Gastrocnemius medialis (tissue), 4 donors: Measurements from ENCODE around the gene CHRM1.

Experiments used
- POLR2A ChIP-seq, 2 donors: fragments of 450-650 bp; IDR thresholded peaks; one replicate each; pipeline ENCODE4 v1.6.1; 2017; ENCODE audit warnings: antibody characterized with exemption in 2 of 2, mild to moderate bottlenecking in 2 of 2, moderate library complexity in 2 of 2
- TF ChIP-seq, protein P1 (sequence below), 5 experiments: fragments of 450-650 bp in 3 of 5; fragments of 200-600 bp in 2 of 5; sonication (generic) in 2 of 5; IDR thresholded peaks in 4 of 5; conservative IDR thresholded peaks in 1 of 5; 1 replicate in 4 of 5; 2 replicates in 1 of 5; pipeline ENCODE4 v1.5.1; 2016 to 2019; ENCODE audit warnings: antibody characterized with exemption in 5 of 5, mild to moderate bottlenecking in 3 of 5, moderate library complexity in 3 of 5

DNA sequence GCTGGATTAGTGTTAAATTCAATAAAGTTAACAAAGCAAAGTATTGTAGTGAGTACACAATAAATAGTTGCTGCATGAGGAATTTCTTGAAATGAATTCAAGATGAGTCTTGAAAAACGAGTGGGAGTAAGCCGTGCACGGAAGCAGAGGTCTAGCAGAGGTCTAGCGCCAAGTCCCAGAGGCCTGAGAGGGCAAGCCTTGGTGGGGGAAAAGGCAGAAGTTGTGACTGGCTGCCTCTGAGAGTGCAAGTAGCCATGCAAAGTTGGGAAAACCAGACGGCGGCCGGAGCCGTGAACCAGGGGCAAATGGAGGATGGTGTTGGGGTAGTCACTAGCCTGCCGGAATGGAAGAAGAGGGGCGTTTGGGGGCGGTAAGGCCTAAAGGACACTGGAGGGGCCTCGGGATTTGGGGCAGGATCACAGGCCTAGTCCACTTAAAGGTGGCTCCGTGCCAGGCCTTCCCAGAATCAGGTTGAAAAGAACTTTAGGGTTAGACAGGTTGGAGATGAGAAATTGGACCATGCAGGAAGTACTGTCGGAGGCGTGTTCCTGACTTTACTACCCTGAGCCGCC lies 40.8 kb downstream of the CHRM1 start:
- TF ChIP-seq, protein P1, sequence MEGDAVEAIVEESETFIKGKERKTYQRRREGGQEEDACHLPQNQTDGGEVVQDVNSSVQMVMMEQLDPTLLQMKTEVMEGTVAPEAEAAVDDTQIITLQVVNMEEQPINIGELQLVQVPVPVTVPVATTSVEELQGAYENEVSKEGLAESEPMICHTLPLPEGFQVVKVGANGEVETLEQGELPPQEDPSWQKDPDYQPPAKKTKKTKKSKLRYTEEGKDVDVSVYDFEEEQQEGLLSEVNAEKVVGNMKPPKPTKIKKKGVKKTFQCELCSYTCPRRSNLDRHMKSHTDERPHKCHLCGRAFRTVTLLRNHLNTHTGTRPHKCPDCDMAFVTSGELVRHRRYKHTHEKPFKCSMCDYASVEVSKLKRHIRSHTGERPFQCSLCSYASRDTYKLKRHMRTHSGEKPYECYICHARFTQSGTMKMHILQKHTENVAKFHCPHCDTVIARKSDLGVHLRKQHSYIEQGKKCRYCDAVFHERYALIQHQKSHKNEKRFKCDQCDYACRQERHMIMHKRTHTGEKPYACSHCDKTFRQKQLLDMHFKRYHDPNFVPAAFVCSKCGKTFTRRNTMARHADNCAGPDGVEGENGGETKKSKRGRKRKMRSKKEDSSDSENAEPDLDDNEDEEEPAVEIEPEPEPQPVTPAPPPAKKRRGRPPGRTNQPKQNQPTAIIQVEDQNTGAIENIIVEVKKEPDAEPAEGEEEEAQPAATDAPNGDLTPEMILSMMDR (IDR thresholded peaks at IDR 0.05 in 4 of 5, conservative IDR thresholded peaks at IDR 0.05 in 1 of 5), result no peak
- no peak for TF ChIP-seq POLR2A (IDR thresholded peaks at IDR 0.05)
